Measurements from ENCODE around the gene DYRK2. TPM values are rescaled to one million over a fixed set of nuclear protein-coding genes. Genes with fewer than 3 reads are reported as not detected.
"Not testable (repeated sequence)": the region's sequence is repeated elsewhere in the genome, so short reads cannot be mapped to it uniquely, and the experiment has no call there.

DYRK2 gene
- total and polyA plus RNA-seq, 7 donors: 17.6 to 32.8 (median 26.0) TPM

- no peak for DNase-seq
- Histone ChIP-seq H3K27me3 (no peaks in the 10 kb centered on the region), H3K9me3 (no peaks in the 10 kb centered on the region), H3K36me3 (no peaks in the 10 kb centered on the region), H3K27ac (no peak overlapping the region), H3K4me1 (peaks cover 0 to 60% (median 35%) of the 10 kb centered on the region in 4 donors), H3K4me3 (no peak overlapping the region)
- intact Hi-C loops (cut with DNase I): loop anchor here (5.0 kb wide), 1 partner anchor 133 kb away; no protein-coding TSS in a partner anchor
- WGBS, 2 donors: 89 to 96% methylated on average over 6 of the region's 6 CpGs
- TF ChIP-seq POLR2A (IDR thresholded peaks at IDR 0.05) (no peak), POLR2AphosphoS5 (IDR thresholded peaks at IDR 0.05) (no peak), CTCF (IDR thresholded peaks at IDR 0.05) (no peak), EP300 (IDR thresholded peaks at IDR 0.05) (no peak)
Observed at GRCh38 chr12:67669217-67669933, 20.8 kb downstream of the DYRK2 start.

- Histone ChIP-seq H3K27me3 (no peaks in the 10 kb centered on the region), H3K9me3 (no peaks in the 10 kb centered on the region), H3K4me3 (no peak overlapping the region), H3K4me1 (peaks cover 0 to 55% (median 33%) of the 10 kb centered on the region in 4 donors), H3K27ac (no peak overlapping the region), H3K36me3 (no peaks in the 10 kb centered on the region)
- no peak for DNase-seq
- TF ChIP-seq EP300 (IDR thresholded peaks at IDR 0.05): no peak
- TF ChIP-seq POLR2AphosphoS5 (IDR thresholded peaks at IDR 0.05): no peak
- TF ChIP-seq CTCF (IDR thresholded peaks at IDR 0.05): no peak
- TF ChIP-seq POLR2A (IDR thresholded peaks at IDR 0.05): no peak
- intact Hi-C loops (cut with DNase I): loop anchor here (5.0 kb wide), 1 partner anchor 132 kb away; no protein-coding TSS in a partner anchor
- WGBS, 2 donors: 81 to 89% methylated on average over 4 of the region's 4 CpGs
Observed at GRCh38 chr12:67669934-67670631, 21.5 kb downstream of the DYRK2 start.

- H3K4me1 ChIP-seq: peaks cover 0 to 44% (median 26%) of the 10 kb centered on the region in 4 donors
- WGBS, 2 donors: 94 to 97% methylated on average over 2 of the region's 2 CpGs
- intact Hi-C loops (cut with DNase I): no loop called here
Observed at GRCh38 chr12:67671419-67671818, 22.9 kb downstream of the DYRK2 start.

GRCh38 chr12:67671892-67672291, 23.3 kb downstream of the DYRK2 start:
- H3K27me3 ChIP-seq: no peaks in the 10 kb centered on the region
- intact Hi-C loops (cut with DNase I): no loop called here
- 90 to 93% methylated on average over 3 of the region's 3 CpGs for WGBS, 2 donors
- no peak overlapping the region for H3K27ac ChIP-seq
- TF ChIP-seq POLR2AphosphoS5 (IDR thresholded peaks at IDR 0.05) (no peak), EP300 (IDR thresholded peaks at IDR 0.05) (no peak), CTCF (IDR thresholded peaks at IDR 0.05) (no peak), POLR2A (IDR thresholded peaks at IDR 0.05) (no peak)
- H3K4me3 ChIP-seq: no peak overlapping the region
- no peaks in the 10 kb centered on the region for H3K9me3 ChIP-seq
- no peaks in the 10 kb centered on the region for H3K36me3 ChIP-seq
- H3K4me1 ChIP-seq: peaks cover 0 to 44% (median 23%) of the 10 kb centered on the region in 4 donors
- no peak for DNase-seq

More at GRCh38 chr12:67671419-67671818, 22.9 kb downstream of the DYRK2 start:
- H3K9me3 ChIP-seq: no peaks in the 10 kb centered on the region
- H3K36me3 ChIP-seq: no peaks in the 10 kb centered on the region
- DNase-seq: no peak
- no peak overlapping the region for H3K4me3 ChIP-seq
- TF ChIP-seq POLR2A (IDR thresholded peaks at IDR 0.05) (no peak), POLR2AphosphoS5 (IDR thresholded peaks at IDR 0.05) (no peak), CTCF (IDR thresholded peaks at IDR 0.05) (no peak), EP300 (IDR thresholded peaks at IDR 0.05) (no peak)
- H3K27ac ChIP-seq: no peak overlapping the region
- H3K27me3 ChIP-seq: no peaks in the 10 kb centered on the region

GRCh38 chr12:67672507-67672906, 24.0 kb downstream of the DYRK2 start:
- H3K4me3 ChIP-seq; H3K27ac ChIP-seq; DNase-seq; H3K27me3 ChIP-seq; H3K36me3 ChIP-seq; intact Hi-C loops (cut with DNase I); H3K9me3 ChIP-seq: not testable (repeated sequence)
- peaks cover 0 to 40% (median 17%) of the 10 kb centered on the region in 4 donors for H3K4me1 ChIP-seq
- 95 to 98% methylated on average over 2 of the region's 2 CpGs for WGBS, 2 donors

- H3K4me3 ChIP-seq; H3K27me3 ChIP-seq; H3K27ac ChIP-seq; intact Hi-C loops (cut with DNase I); H3K9me3 ChIP-seq; H3K36me3 ChIP-seq; DNase-seq: not testable (repeated sequence)
- peaks cover 0 to 38% (median 15%) of the 10 kb centered on the region in 4 donors for H3K4me1 ChIP-seq
- 93% methylated on average over 4 of the region's 4 CpGs for WGBS, 2 donors
Observed at GRCh38 chr12:67673509-67673908, 25.0 kb downstream of the DYRK2 start.
